Measurements from ENCODE around the gene DLEC1. TPM values are rescaled to one million over a fixed set of nuclear protein-coding genes. Genes with fewer than 3 reads are reported as not detected.

The DLEC1 gene
- total RNA-seq, 2 donors from 2014 or later, result 3.9 to 6.0 TPM

DNA sequence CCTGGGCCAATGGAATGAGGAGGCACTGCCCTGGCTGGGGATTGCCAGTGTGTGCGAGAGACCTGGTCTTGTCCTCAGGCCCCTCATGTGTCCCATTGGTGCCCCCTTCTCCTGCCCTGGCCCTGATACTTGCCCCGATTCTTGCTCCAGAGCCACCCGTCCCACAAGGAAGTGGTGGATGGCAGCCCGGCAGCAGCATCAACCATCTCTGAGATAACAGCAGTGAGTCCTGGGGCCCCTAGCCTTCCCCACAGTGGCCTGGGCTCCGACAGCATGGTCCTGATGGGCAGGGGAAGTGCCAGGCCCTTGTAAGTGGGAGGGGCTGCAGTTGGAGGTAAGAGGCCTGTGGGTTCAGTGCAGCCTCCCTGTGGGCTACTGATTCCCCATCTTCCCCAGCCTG is 33.0 kb upstream of the DLEC1 start:
- Mint-ChIP-seq H3K36me3 (ENCODE audit: low read depth) (peaks cover 39% of the 10 kb centered on the region), H3K27me3 (ENCODE audit: insufficient read depth) (no peaks in the 10 kb centered on the region), H3K27ac (no peak overlapping the region), H3K4me3 (no peak overlapping the region), H3K9me3 (no peaks in the 10 kb centered on the region), H3K4me1 (peaks cover 8% of the 10 kb centered on the region)
- Histone ChIP-seq H3K4me1 (ENCODE audit: control insufficient read depth, insufficient read depth, low read length) (no peaks in the 10 kb centered on the region), H3K27me3 (ENCODE audit: control insufficient read depth, insufficient read depth, low read length, poor library complexity, severe bottlenecking) (no peaks in the 10 kb centered on the region), H3K9me3 (ENCODE audit: control insufficient read depth, low read length) (no peaks in the 10 kb centered on the region), H3K27ac (ENCODE audit: low read depth, low read length) (no peak overlapping the region), H3K36me3 (ENCODE audit: control insufficient read depth, insufficient read depth, low read length) (peaks cover 6% of the 10 kb centered on the region), H3K4me3 (ENCODE audit: low read length) (no peak overlapping the region), H3K9ac (ENCODE audit: extremely low read depth, low read length, poor library complexity, severe bottlenecking) (no peak overlapping the region)
- WGBS, 2 experiments (ENCODE audit: insufficient coverage in 1 of 2, insufficient read length in 1 of 2), result 80 to 100% methylated on average over 1 to 5 of the region's 5 CpGs
- DNase-seq, result no peak
- no peak for TF ChIP-seq CTCF (conservative IDR thresholded peaks at IDR 0.05)

GRCh38 chr3:38006445-38006995 is 32.5 kb upstream of the DLEC1 start:
- 88 to 96% methylated on average over 5 to 16 of the region's 16 CpGs for WGBS, 2 experiments (ENCODE audit: insufficient coverage in 1 of 2, insufficient read length in 1 of 2)
- Histone ChIP-seq H3K36me3 (ENCODE audit: control insufficient read depth, insufficient read depth, low read length) (peaks cover 10% of the 10 kb centered on the region), H3K4me1 (ENCODE audit: control insufficient read depth, insufficient read depth, low read length) (no peaks in the 10 kb centered on the region), H3K27me3 (ENCODE audit: control insufficient read depth, insufficient read depth, low read length, poor library complexity, severe bottlenecking) (no peaks in the 10 kb centered on the region), H3K27ac (ENCODE audit: low read depth, low read length) (no peak overlapping the region), H3K4me3 (ENCODE audit: low read length) (no peak overlapping the region), H3K9me3 (ENCODE audit: control insufficient read depth, low read length) (no peaks in the 10 kb centered on the region), H3K9ac (ENCODE audit: extremely low read depth, low read length, poor library complexity, severe bottlenecking) (no peak overlapping the region)
- H3K9me3 Mint-ChIP-seq, result no peaks in the 10 kb centered on the region
- no peaks in the 10 kb centered on the region for H3K27me3 Mint-ChIP-seq (ENCODE audit: insufficient read depth)
- no peak overlapping the region for H3K4me3 Mint-ChIP-seq
- H3K36me3 Mint-ChIP-seq (ENCODE audit: low read depth), result peaks cover 44% of the 10 kb centered on the region
- peaks cover 12% of the 10 kb centered on the region for H3K4me1 Mint-ChIP-seq
- no peak for DNase-seq
- TF ChIP-seq CTCF (conservative IDR thresholded peaks at IDR 0.05), result no peak
- H3K27ac Mint-ChIP-seq, result no peak overlapping the region

- Mint-ChIP-seq H3K27me3 (ENCODE audit: insufficient read depth) (no peaks in the 10 kb centered on the region), H3K4me3 (no peak overlapping the region), H3K36me3 (ENCODE audit: low read depth) (peaks cover 40% of the 10 kb centered on the region), H3K27ac (no peak overlapping the region), H3K4me1 (peaks cover 17% of the 10 kb centered on the region), H3K9me3 (no peaks in the 10 kb centered on the region)
- Histone ChIP-seq H3K27me3 (ENCODE audit: control insufficient read depth, insufficient read depth, low read length, poor library complexity, severe bottlenecking) (no peaks in the 10 kb centered on the region), H3K27ac (ENCODE audit: low read depth, low read length) (no peak overlapping the region), H3K4me3 (ENCODE audit: low read length) (no peak overlapping the region), H3K9me3 (ENCODE audit: control insufficient read depth, low read length) (no peaks in the 10 kb centered on the region), H3K4me1 (ENCODE audit: control insufficient read depth, insufficient read depth, low read length) (no peaks in the 10 kb centered on the region), H3K36me3 (ENCODE audit: control insufficient read depth, insufficient read depth, low read length) (peaks cover 10% of the 10 kb centered on the region), H3K9ac (ENCODE audit: extremely low read depth, low read length, poor library complexity, severe bottlenecking) (no peak overlapping the region)
- TF ChIP-seq CTCF (conservative IDR thresholded peaks at IDR 0.05), result no peak
- WGBS, 2 experiments (ENCODE audit: insufficient coverage in 1 of 2, insufficient read length in 1 of 2), result 89 to 97% methylated on average over 6 to 7 of the region's 7 CpGs
- DNase-seq, result no peak
Measured at GRCh38 chr3:38007754-38008090, 31.3 kb upstream of the DLEC1 start.

Data from endodermal cell (in vitro differentiated cells).